ENCODE data around the gene MRGPRD. TPM values are rescaled to one million over a fixed set of nuclear protein-coding genes. Genes with fewer than 3 reads are reported as not detected.

Gene MRGPRD
- total RNA-seq, 2 experiments from 2014 or later: not detected

DNA sequence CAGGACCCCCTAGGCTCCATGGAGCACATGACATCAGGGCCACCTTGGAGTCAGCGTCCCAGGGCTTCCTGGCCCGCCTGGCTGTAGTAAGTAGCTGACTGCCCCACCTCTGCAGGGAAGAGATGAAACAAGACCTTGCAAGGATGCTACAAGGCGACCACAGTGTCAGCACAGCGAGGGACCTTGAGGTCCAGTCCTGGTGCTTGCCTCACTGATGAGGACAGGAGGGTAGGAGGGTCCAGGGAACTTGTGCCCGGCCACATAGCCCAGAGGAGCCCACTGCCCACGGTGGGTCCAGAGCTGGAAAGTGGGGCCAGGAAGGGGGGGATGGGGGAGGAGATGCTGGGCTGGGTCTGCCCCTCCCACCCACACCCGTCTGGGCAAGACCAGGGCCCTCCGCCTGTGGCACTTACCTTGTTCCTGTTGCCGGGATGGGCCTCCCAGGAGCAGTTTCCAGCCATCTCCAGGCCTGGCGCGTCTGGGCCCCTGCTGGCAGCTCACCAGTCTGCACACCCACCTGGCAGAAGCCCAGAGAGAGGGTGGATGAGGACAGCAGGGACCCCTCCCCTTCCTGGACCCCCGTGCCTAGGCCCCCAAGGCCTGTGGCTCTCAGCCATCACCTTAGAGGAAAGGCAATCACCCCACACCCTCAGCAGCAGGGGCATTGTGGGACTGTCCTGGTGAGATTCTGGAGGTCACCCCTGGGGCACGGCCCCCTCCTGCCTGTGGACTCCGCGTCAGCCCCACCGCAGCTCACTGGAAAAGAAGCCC is 28.8 kb upstream of the MRGPRD start:
- TF ChIP-seq, protein P1, sequence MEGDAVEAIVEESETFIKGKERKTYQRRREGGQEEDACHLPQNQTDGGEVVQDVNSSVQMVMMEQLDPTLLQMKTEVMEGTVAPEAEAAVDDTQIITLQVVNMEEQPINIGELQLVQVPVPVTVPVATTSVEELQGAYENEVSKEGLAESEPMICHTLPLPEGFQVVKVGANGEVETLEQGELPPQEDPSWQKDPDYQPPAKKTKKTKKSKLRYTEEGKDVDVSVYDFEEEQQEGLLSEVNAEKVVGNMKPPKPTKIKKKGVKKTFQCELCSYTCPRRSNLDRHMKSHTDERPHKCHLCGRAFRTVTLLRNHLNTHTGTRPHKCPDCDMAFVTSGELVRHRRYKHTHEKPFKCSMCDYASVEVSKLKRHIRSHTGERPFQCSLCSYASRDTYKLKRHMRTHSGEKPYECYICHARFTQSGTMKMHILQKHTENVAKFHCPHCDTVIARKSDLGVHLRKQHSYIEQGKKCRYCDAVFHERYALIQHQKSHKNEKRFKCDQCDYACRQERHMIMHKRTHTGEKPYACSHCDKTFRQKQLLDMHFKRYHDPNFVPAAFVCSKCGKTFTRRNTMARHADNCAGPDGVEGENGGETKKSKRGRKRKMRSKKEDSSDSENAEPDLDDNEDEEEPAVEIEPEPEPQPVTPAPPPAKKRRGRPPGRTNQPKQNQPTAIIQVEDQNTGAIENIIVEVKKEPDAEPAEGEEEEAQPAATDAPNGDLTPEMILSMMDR (conservative IDR thresholded peaks at IDR 0.05; ENCODE audit: low read length): no peak
- no peak for TF ChIP-seq EZH2phosphoT487 (IDR thresholded peaks at IDR 0.05; ENCODE audit: borderline replicate concordance, low read depth, low read length)
- Histone ChIP-seq H3K9me3 (ENCODE audit: low read length) (no peaks in the 10 kb centered on the region), H4K20me1 (ENCODE audit: insufficient read depth, low read length) (no peaks in the 10 kb centered on the region), H3K27ac (ENCODE audit: low read depth, low read length, poor library complexity, severe bottlenecking) (no peak overlapping the region), H3K36me3 (ENCODE audit: insufficient read depth, low read length) (no peaks in the 10 kb centered on the region), H3K9me2 (ENCODE audit: insufficient read depth, low read length) (no peaks in the 10 kb centered on the region), H3K4me3 (ENCODE audit: low read depth, low read length, poor library complexity, severe bottlenecking) (no peak overlapping the region), H2AFZ (ENCODE audit: low read length) (no peak overlapping the region), H3K4me2 (ENCODE audit: low read length) (no peak overlapping the region), H3K4me1 (ENCODE audit: insufficient read depth, low read length, poor library complexity, severe bottlenecking) (peaks cover 6% of the 10 kb centered on the region), H3K79me2 (ENCODE audit: insufficient read depth, low read depth, low read length) (no peaks in the 10 kb centered on the region)
- no peak for DNase-seq (ENCODE audit: low spot score)
- POLR2A ChIA-PET: no interaction called here
- no TSS peak for BruUV-seq (replicated peaks)
- CTCF ChIA-PET (ENCODE audit: unreplicated experiment): no interaction called here
- intact Hi-C loops (cut with micrococcal nuclease; ENCODE audit: unreplicated experiment): no loop called here

DNA sequence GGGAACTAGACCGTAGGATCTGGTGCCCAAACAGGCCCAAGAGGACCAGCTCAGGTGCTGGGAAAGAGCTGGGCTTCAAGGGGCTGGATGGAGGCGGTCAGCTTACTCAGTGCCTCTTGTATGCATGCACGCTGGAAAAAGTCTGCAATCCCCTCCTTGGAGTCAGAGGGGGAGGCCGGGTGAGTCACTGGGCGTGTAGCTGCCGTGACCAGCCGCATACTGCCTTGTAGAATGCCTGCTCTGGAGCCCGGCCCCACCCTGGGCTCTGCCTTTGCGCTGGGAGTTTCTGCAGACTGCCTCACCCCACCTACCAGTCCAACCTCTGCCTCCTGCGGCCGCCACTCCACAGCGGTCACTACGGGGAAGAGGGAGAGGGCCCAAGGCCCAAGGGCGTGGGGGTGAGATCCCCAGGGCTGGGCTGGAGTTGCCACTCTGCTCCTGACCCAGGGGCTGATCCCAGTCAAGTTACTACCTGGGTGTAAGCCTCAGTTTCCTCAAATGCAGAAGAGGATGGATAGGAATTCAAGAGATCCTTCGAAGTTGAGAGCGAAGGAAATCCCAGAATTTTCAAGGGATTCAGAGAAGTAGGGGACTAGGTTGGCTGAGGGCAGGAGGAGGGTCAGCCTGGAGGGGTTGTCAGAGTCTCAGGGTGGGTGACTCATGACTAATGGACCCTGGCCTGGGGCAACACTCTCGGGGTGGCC is 28.1 kb upstream of the MRGPRD start:
- POLR2A ChIA-PET: no interaction called here
- no peaks in the 10 kb centered on the region for H3K9me2 ChIP-seq (ENCODE audit: insufficient read depth, low read length)
- no peak overlapping the region for H3K27ac ChIP-seq (ENCODE audit: low read depth, low read length, poor library complexity, severe bottlenecking)
- no peak overlapping the region for H2AFZ ChIP-seq (ENCODE audit: low read length)
- CTCF ChIA-PET (ENCODE audit: unreplicated experiment): no interaction called here
- intact Hi-C loops (cut with micrococcal nuclease; ENCODE audit: unreplicated experiment): no loop called here
- H3K9me3 ChIP-seq (ENCODE audit: low read length): no peaks in the 10 kb centered on the region
- H3K4me3 ChIP-seq (ENCODE audit: low read depth, low read length, poor library complexity, severe bottlenecking): no peak overlapping the region
- H3K4me2 ChIP-seq (ENCODE audit: low read length): no peak overlapping the region
- BruUV-seq (replicated peaks): no TSS peak
- H3K4me1 ChIP-seq (ENCODE audit: insufficient read depth, low read length, poor library complexity, severe bottlenecking): peaks cover 6% of the 10 kb centered on the region
- H3K79me2 ChIP-seq (ENCODE audit: insufficient read depth, low read depth, low read length): no peaks in the 10 kb centered on the region
- TF ChIP-seq EZH2phosphoT487 (IDR thresholded peaks at IDR 0.05; ENCODE audit: borderline replicate concordance, low read depth, low read length): no peak
- TF ChIP-seq, protein P1 (conservative IDR thresholded peaks at IDR 0.05; ENCODE audit: low read length): no peak
- DNase-seq (ENCODE audit: low spot score): no peak
- H3K36me3 ChIP-seq (ENCODE audit: insufficient read depth, low read length): no peaks in the 10 kb centered on the region
- H4K20me1 ChIP-seq (ENCODE audit: insufficient read depth, low read length): no peaks in the 10 kb centered on the region

DNA sequence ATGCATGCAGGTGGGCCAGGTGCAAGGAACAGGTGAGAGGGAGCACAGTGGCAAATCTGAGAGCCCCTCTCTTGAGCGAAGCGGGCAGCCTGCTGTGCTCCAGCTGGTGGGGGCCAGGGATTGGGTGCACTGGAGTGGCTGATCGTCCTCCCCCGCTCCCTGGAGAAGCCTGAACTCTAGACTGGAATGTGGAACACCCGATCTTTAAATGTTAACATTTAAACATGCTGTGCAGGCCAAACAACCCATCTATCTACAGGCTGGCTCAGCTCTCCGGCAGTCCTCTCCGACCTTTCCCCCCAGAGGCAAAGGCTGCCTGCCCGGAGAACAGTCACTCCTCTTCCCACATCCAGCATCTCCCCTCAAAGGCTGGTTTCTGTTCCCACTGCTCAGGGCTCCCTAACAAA is 27.2 kb upstream of the MRGPRD start:
- CTCF ChIA-PET (ENCODE audit: unreplicated experiment): no interaction called here
- no peaks in the 10 kb centered on the region for H3K9me3 ChIP-seq (ENCODE audit: low read length)
- no peaks in the 10 kb centered on the region for H4K20me1 ChIP-seq (ENCODE audit: insufficient read depth, low read length)
- no peak overlapping the region for H3K4me2 ChIP-seq (ENCODE audit: low read length)
- intact Hi-C loops (cut with micrococcal nuclease; ENCODE audit: unreplicated experiment): no loop called here
- no peaks in the 10 kb centered on the region for H3K9me2 ChIP-seq (ENCODE audit: insufficient read depth, low read length)
- no peaks in the 10 kb centered on the region for H3K79me2 ChIP-seq (ENCODE audit: insufficient read depth, low read depth, low read length)
- no peak overlapping the region for H3K27ac ChIP-seq (ENCODE audit: low read depth, low read length, poor library complexity, severe bottlenecking)
- POLR2A ChIA-PET: no interaction called here
- no peak for DNase-seq (ENCODE audit: low spot score)
- H3K36me3 ChIP-seq (ENCODE audit: insufficient read depth, low read length): no peaks in the 10 kb centered on the region
- no peak for TF ChIP-seq EZH2phosphoT487 (IDR thresholded peaks at IDR 0.05; ENCODE audit: borderline replicate concordance, low read depth, low read length)
- TF ChIP-seq, protein P1 (conservative IDR thresholded peaks at IDR 0.05; ENCODE audit: low read length): no peak
- BruUV-seq (replicated peaks): no TSS peak
- H3K4me1 ChIP-seq (ENCODE audit: insufficient read depth, low read length, poor library complexity, severe bottlenecking): peaks cover 6% of the 10 kb centered on the region
- H2AFZ ChIP-seq (ENCODE audit: low read length): no peak overlapping the region
- H3K4me3 ChIP-seq (ENCODE audit: low read depth, low read length, poor library complexity, severe bottlenecking): no peak overlapping the region
